GM23248 (cell line): ENCODE measurements around the gene ERH. TPM values are rescaled to one million over a fixed set of nuclear protein-coding genes. Genes with fewer than 3 reads are reported as not detected.

ENCODE experiments used
- DNase-seq: peaks from one replicate; pipeline ENCODE4 v3.0.0-alpha.2; 2015
- H2AFZ ChIP-seq: fragments of 200-600 bp; sonication (generic); 2 replicates; pipeline ENCODE4 v1.6.1; 2016; ENCODE audit warnings: antibody characterized with exemption
- H3F3A ChIP-seq: fragments of 200-600 bp; sonication (generic); 2 replicates; pipeline ENCODE4 v1.6.1; 2016; ENCODE audit warnings: mild to moderate bottlenecking, antibody characterized with exemption, mixed run types; ENCODE audit not compliant: insufficient read depth
- H3K27ac ChIP-seq: fragments of 200-600 bp; sonication (generic); 2 replicates; pipeline ENCODE4 v1.5.1; 2016; ENCODE audit warnings: mild to moderate bottlenecking
- H3K27me3 ChIP-seq: fragments of 200-600 bp; sonication (generic); replicated peaks from 2 replicates; pipeline ENCODE4 v1.6.1; 2016; ENCODE audit warnings: mild to moderate bottlenecking; ENCODE audit not compliant: insufficient read depth
- H3K36me3 ChIP-seq: fragments of 200-600 bp; sonication (generic); 2 replicates; pipeline ENCODE4 v1.6.1; 2016; ENCODE audit warnings: low read depth, mild to moderate bottlenecking
- H3K4me1 ChIP-seq: fragments of 200-600 bp; sonication (generic); 2 replicates; pipeline ENCODE4 v1.6.1; 2016; ENCODE audit warnings: mild to moderate bottlenecking; ENCODE audit not compliant: insufficient read depth
- H3K4me2 ChIP-seq: fragments of 200-600 bp; sonication (generic); one replicate; pipeline ENCODE4 v1.6.1; 2016; ENCODE audit warnings: mild to moderate bottlenecking; ENCODE audit not compliant: unreplicated experiment
- H3K4me3 ChIP-seq: fragments of 200-600 bp; sonication (generic); 2 replicates; pipeline ENCODE4 v1.5.1; 2016; ENCODE audit warnings: mild to moderate bottlenecking
- H3K79me2 ChIP-seq: fragments of 200-600 bp; sonication (generic); 2 replicates; pipeline ENCODE4 v1.6.1; 2016; ENCODE audit warnings: mild to moderate bottlenecking; ENCODE audit not compliant: insufficient read depth
- H3K9ac ChIP-seq: fragments of 200-600 bp; sonication (generic); 2 replicates; pipeline ENCODE4 v1.6.1; 2016; ENCODE audit warnings: mild to moderate bottlenecking
- H3K9me2 ChIP-seq: fragments of 200-600 bp; sonication (generic); 2 replicates; pipeline ENCODE4 v1.6.1; 2016; ENCODE audit warnings: mixed run types, mild to moderate bottlenecking, moderate library complexity; ENCODE audit not compliant: insufficient read depth
- H3K9me3 ChIP-seq: fragments of 200-600 bp; sonication (generic); one replicate; pipeline ENCODE4 v1.6.1; 2017; ENCODE audit warnings: low read depth
- H4K20me1 ChIP-seq: fragments of 200-600 bp; sonication (generic); 2 replicates; pipeline ENCODE4 v1.6.0; 2016; ENCODE audit not compliant: insufficient read depth
- EZH2 ChIP-seq: fragments of 200-600 bp; sonication (generic); IDR thresholded peaks from 2 replicates; pipeline ENCODE4 v1.6.1; 2018; ENCODE audit warnings: antibody characterized with exemption, mild to moderate bottlenecking; ENCODE audit not compliant: insufficient read depth, poor library complexity, severe bottlenecking
- EZH2phosphoT487 ChIP-seq: fragments of 200-600 bp; sonication (generic); IDR thresholded peaks from 2 replicates; pipeline ENCODE4 v1.6.1; 2018; ENCODE audit warnings: antibody characterized with exemption, moderate library complexity, mild to moderate bottlenecking, low read depth; ENCODE audit not compliant: insufficient read depth
- WGBS, 2 experiments: methylation state at CpG; one replicate each; pipeline ENCODE4 v1.1.6; 2015 to 2017; ENCODE audit warnings: low lambda C conversion rate in 2 of 2, low coverage in 1 of 2; ENCODE audit errors: missing lambda C conversion rate in 2 of 2; 5-methylcytosine and 5-hydroxymethylcytosine counted together
- in situ Hi-C: fragments of 300-500 bp; cut with MboI; formaldehyde crosslinking; loops from 2 replicates; pipeline ENCODE4 v1.15.0; 2020
- polyA plus RNA-seq: library from polyadenylated mRNA; unstranded; fragments of >200 nt; fragmentation: Nextera tagmentation; extraction: Ambion mirVana; gene quantifications from 2 replicates; pipeline ENCODE4 v1.2.1, GENCODE V29; 2016
- total RNA-seq: library from RNA; depleted of rRNA; stranded (reverse); fragments of >200 nt; shearing (Covaris generic); gene quantifications from 2 replicates; pipeline ENCODE4 v1.2.3, GENCODE V29; 2014

The ERH gene
- total and polyA plus RNA-seq, 2 experiments from 2014 or later: 70.4 to 136 TPM

DNA sequence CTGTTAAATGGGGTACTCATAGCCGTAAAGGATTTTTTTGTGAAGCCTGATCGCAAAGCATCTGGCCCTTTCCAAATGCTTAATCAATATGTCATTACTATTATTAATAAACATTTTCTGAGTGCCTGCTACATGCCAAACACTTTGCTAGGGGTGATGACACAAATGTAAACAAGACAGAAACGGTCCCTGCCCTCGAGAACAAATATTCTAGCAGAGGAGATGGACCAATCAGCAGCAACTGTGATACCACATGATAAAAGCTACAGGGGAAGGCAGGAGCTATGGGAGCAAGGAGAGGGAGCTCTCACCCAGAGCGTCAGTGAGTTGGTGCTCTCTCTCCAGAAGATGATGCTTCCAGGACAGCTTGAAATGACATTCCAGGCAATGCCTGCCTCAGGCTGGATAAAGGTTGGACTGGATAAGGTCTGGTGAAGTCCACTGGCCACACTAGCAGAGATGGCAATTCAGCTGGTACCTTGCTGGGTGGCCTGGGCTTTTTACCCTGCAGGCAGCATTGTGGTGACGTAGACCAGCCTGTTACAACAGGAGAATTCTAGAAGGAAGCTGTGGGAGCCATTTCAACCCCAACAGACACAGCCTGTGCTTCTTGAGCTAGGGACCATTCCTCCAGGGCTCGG lies 41.1 kb downstream of the ERH start:
- no peak for DNase-seq
- peaks cover 12% of the 10 kb centered on the region for H3K4me1 ChIP-seq
- 72 to 74% methylated on average over 7 of the region's 7 CpGs for WGBS, 2 experiments

GRCh38 chr14:69355607-69356281 lies 42.4 kb downstream of the ERH start:
- Histone ChIP-seq H3K9me3 (no peaks in the 10 kb centered on the region), H3K36me3 (no peaks in the 10 kb centered on the region), H3K27me3 (no peaks in the 10 kb centered on the region), H3F3A (0 out of 2 replicates have a peak, but pooled peaks cover 4% of the 10 kb centered on the region), H3K4me3 (no peak overlapping the region), H3K27ac (peak overlapping the region; percentile 57), H3K9ac (peak overlapping the region; percentile 48), H4K20me1 (no peaks in the 10 kb centered on the region), H2AFZ (peak overlapping the region; percentile 66), H3K4me1 (peaks cover 12% of the 10 kb centered on the region), H3K9me2 (no peaks in the 10 kb centered on the region), H3K79me2 (no peaks in the 10 kb centered on the region), H3K4me2 (peak overlapping the region; percentile 55)
- 19 to 21% methylated on average over 6 of the region's 6 CpGs for WGBS, 2 experiments
- DNase-seq: peak; percentile 92
- TF ChIP-seq EZH2 (no peak), EZH2phosphoT487 (no peak)
- in situ Hi-C loops: no loop called here

More for the DNA sequence above, 41.1 kb downstream of the ERH start:
- no peak overlapping the region for H2AFZ ChIP-seq
- H3K9me2 ChIP-seq: no peaks in the 10 kb centered on the region
- no peaks in the 10 kb centered on the region for H3K79me2 ChIP-seq
- no peaks in the 10 kb centered on the region for H3K27me3 ChIP-seq
- 0 out of 2 replicates have a peak, but pooled peaks cover 4% of the 10 kb centered on the region for H3F3A ChIP-seq
- H3K9me3 ChIP-seq: no peaks in the 10 kb centered on the region
- no peak overlapping the region for H3K9ac ChIP-seq
- no peaks in the 10 kb centered on the region for H3K36me3 ChIP-seq
- no peak for TF ChIP-seq EZH2
- TF ChIP-seq EZH2phosphoT487: no peak
- no peaks in the 10 kb centered on the region for H4K20me1 ChIP-seq
- H3K27ac ChIP-seq: no peak overlapping the region
- in situ Hi-C loops: no loop called here
- H3K4me3 ChIP-seq: no peak overlapping the region
- H3K4me2 ChIP-seq: no peak overlapping the region

GRCh38 chr14:69355154-69355597 lies 42.9 kb downstream of the ERH start:
- 63 to 68% methylated on average over 2 to 6 of the region's 6 CpGs for WGBS, 2 experiments
- H4K20me1 ChIP-seq: no peaks in the 10 kb centered on the region
- H3K36me3 ChIP-seq: no peaks in the 10 kb centered on the region
- H3K9ac ChIP-seq: peak overlapping the region; percentile 48
- H3K27me3 ChIP-seq: no peaks in the 10 kb centered on the region
- in situ Hi-C loops: no loop called here
- no peak for DNase-seq
- H3K9me2 ChIP-seq: no peaks in the 10 kb centered on the region
- H2AFZ ChIP-seq: peak overlapping the region; percentile 66
- no peaks in the 10 kb centered on the region for H3K79me2 ChIP-seq
- H3K4me3 ChIP-seq: no peak overlapping the region
- H3K9me3 ChIP-seq: no peaks in the 10 kb centered on the region
- peak overlapping the region; percentile 55 for H3K4me2 ChIP-seq
- H3K4me1 ChIP-seq: peaks cover 12% of the 10 kb centered on the region
- H3K27ac ChIP-seq: peak overlapping the region; percentile 57
- no peak for TF ChIP-seq EZH2phosphoT487
- TF ChIP-seq EZH2: no peak
- H3F3A ChIP-seq: 0 out of 2 replicates have a peak, but pooled peaks cover 4% of the 10 kb centered on the region

DNA sequence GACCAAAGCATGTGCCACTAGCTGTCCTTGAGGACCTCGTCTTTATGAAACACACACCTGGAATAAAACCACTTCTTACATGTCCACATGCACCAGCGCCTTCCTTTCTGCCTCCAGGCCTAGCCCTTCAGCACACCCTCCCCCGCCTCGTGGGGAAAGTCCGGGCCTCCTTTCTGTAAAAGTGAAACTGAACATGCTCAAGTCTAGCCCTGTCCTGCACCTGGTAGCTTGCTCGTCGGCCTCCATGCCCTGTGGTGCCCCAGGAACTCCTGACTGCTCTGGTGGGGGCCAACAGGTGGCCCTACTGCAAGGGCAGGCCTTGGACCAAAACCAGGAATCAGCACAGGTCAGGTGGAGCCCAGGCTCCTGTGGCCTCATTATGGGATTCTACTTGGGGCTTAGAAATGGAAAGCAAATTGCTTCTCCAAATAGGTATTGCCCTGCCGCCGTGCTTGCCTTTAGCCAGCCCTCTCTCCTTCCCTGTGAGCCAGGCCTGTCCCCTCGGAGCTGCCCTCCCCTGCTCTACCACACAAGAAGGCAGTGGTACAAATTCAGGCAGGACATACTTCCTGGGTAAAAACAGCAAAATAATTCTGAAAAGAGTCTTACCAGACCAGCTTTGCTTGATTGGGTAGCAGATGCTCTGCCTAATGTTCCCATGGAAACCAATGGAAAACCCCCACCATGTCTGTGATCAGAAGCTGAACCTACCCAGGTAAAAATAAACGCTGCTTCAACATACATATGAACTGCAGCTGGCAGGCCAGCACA lies 43.5 kb downstream of the ERH start:
- WGBS, 2 experiments: 68 to 72% methylated on average over 11 of the region's 11 CpGs
- Histone ChIP-seq H3K27ac (no peak overlapping the region), H3K27me3 (no peaks in the 10 kb centered on the region), H3K36me3 (no peaks in the 10 kb centered on the region), H3K9me3 (no peaks in the 10 kb centered on the region), H3K9me2 (no peaks in the 10 kb centered on the region), H3K4me2 (no peak overlapping the region), H3K9ac (no peak overlapping the region), H2AFZ (no peak overlapping the region), H3F3A (0 out of 2 replicates have a peak, but pooled peaks cover 4% of the 10 kb centered on the region), H3K4me3 (no peak overlapping the region), H3K79me2 (no peaks in the 10 kb centered on the region), H4K20me1 (no peaks in the 10 kb centered on the region), H3K4me1 (peaks cover 12% of the 10 kb centered on the region)
- in situ Hi-C loops: no loop called here
- DNase-seq: no peak
- TF ChIP-seq EZH2phosphoT487 (no peak), EZH2 (no peak)
